Thyroid gland (tissue), 4 donors: ENCODE results near the gene YIPF7.

Experiments
- CTCF ChIP-seq, 6 experiments: fragments of 200-600 bp in 3 of 6; fragments of 450-650 bp in 3 of 6; sonication (generic) in 3 of 6; IDR thresholded peaks; one replicate each; pipeline ENCODE4 v1.5.1; 2016 to 2019; ENCODE audit warnings: antibody characterized with exemption in 6 of 6, mild to moderate bottlenecking in 2 of 6, inconsistent platforms in 1 of 6, moderate library complexity in 1 of 6
- POLR2A ChIP-seq, 2 donors: fragments of 450-650 bp; IDR thresholded peaks; one replicate each; pipeline ENCODE4 v1.6.1; 2017; ENCODE audit warnings: antibody characterized with exemption in 2 of 2, mild to moderate bottlenecking in 2 of 2, moderate library complexity in 1 of 2

- TF ChIP-seq CTCF (IDR thresholded peaks at IDR 0.05) (no peak), POLR2A (IDR thresholded peaks at IDR 0.05) (no peak)
Observed at GRCh38 chr4:44632089-44632488, 19.3 kb downstream of the YIPF7 start.
